Fibroblast of villous mesenchyme (primary cell): ENCODE measurements around the gene FKBP2. TPM values are rescaled to one million over a fixed set of nuclear protein-coding genes. Genes with fewer than 3 reads are reported as not detected.
"Not testable (repeated sequence)": the region's sequence is repeated elsewhere in the genome, so short reads cannot be mapped to it uniquely, and the experiment has no call there.

Experiments used
- DNase-seq: peaks from one replicate; pipeline ENCODE4 v3.0.0-alpha.2; 2010; ENCODE audit warnings: low read depth
- H3K4me3 ChIP-seq: 2 replicates; pipeline ENCODE4 v1.5.1; 2011; ENCODE audit warnings: low read depth, mild to moderate bottlenecking, low read length
- CTCF ChIP-seq: IDR thresholded peaks from 2 replicates; pipeline ENCODE4 v1.5.1; 2012; ENCODE audit warnings: low read depth, mild to moderate bottlenecking, low read length; ENCODE audit not compliant: insufficient read depth
- total RNA-seq: library from RNA; depleted of rRNA; stranded (reverse); fragments of >200 nt; gene quantifications from 2 replicates; pipeline ENCODE4 v1.2.3, GENCODE V29; 2012

The FKBP2 gene
- total RNA-seq, 1 donor = 47.5 TPM

- no peak for TF ChIP-seq CTCF
- peak overlapping the region; percentile 82 for H3K4me3 ChIP-seq
- peak; percentile 71 for DNase-seq
Observed at GRCh38 chr11:64245797-64246620, 5.1 kb downstream of the FKBP2 start.

GRCh38 chr11:64246621-64246870 lies 5.7 kb downstream of the FKBP2 start:
- not testable (repeated sequence) for DNase-seq
- peak overlapping the region; percentile 82 for H3K4me3 ChIP-seq

- no peak for TF ChIP-seq CTCF
- DNase-seq = peak; percentile 83
Observed at GRCh38 chr11:64246871-64247728, 6.2 kb downstream of the FKBP2 start, which contains the start of gene PPP1R14B. PPP1R14B (minus strand) TSS chr11:64246943; CDS start chr11:64246673, 270 bp downstream.

GRCh38 chr11:64247729-64248531 lies 7.0 kb downstream of the FKBP2 start:
- DNase-seq = no peak
- TF ChIP-seq CTCF = no peak
- H3K4me3 ChIP-seq = peak overlapping the region; percentile 73

More at GRCh38 chr11:64246871-64247728, 6.2 kb downstream of the FKBP2 start, which contains the start of gene PPP1R14B:
- H3K4me3 ChIP-seq = peak within 1 kb of the TSS; percentile 82

- no peak for DNase-seq
- no peak overlapping the region for H3K4me3 ChIP-seq
- TF ChIP-seq CTCF = no peak
Observed at GRCh38 chr11:64248578-64248977, 7.7 kb downstream of the FKBP2 start.

GRCh38 chr11:64249038-64249437 lies 8.1 kb downstream of the FKBP2 start:
- no peak overlapping the region for H3K4me3 ChIP-seq
- no peak for DNase-seq
- TF ChIP-seq CTCF = no peak
